IPS-20b (cell line): ENCODE results near the gene TMEM9B.

Experiments
- H3K27ac ChIP-seq: one replicate; pipeline ENCODE4 v1.5.1; 2013; ENCODE audit warnings: low read length
- H3K27me3 ChIP-seq: 2 replicates; pipeline ENCODE4 v1.6.1; 2013; ENCODE audit warnings: mild to moderate bottlenecking, low read length, inconsistent platforms; ENCODE audit not compliant: insufficient read depth
- H3K36me3 ChIP-seq: 2 replicates; pipeline ENCODE4 v1.6.1; 2013; ENCODE audit warnings: low read depth, mild to moderate bottlenecking, inconsistent platforms, low read length, moderate library complexity; ENCODE audit not compliant: insufficient read depth
- H3K4me1 ChIP-seq: 2 replicates; pipeline ENCODE4 v1.6.1; 2013; ENCODE audit warnings: mild to moderate bottlenecking, control low read depth, inconsistent platforms, low read length, moderate library complexity; ENCODE audit not compliant: insufficient read depth
- H3K4me3 ChIP-seq: 2 replicates; pipeline ENCODE4 v1.5.1; 2013; ENCODE audit warnings: mild to moderate bottlenecking, low read length, inconsistent platforms
- H3K9ac ChIP-seq: 2 replicates; pipeline ENCODE4 v1.6.1; 2013; ENCODE audit warnings: low read depth, mild to moderate bottlenecking, inconsistent platforms, low read length, moderate library complexity
- H3K9me3 ChIP-seq: 2 replicates; pipeline ENCODE4 v1.6.1; 2013; ENCODE audit warnings: mild to moderate bottlenecking, low read depth, low read length, inconsistent platforms; ENCODE audit not compliant: insufficient read depth

Gene TMEM9B

GRCh38 chr11:8971196-8971923, 7.1 kb upstream of the TMEM9B start:
- no peak overlapping the region for H3K9ac ChIP-seq
- H3K9me3 ChIP-seq: no peaks in the 10 kb centered on the region
- no peaks in the 10 kb centered on the region for H3K4me1 ChIP-seq
- H3K4me3 ChIP-seq: no peak overlapping the region
- no peak overlapping the region for H3K27ac ChIP-seq
- H3K27me3 ChIP-seq: no peaks in the 10 kb centered on the region
- no peaks in the 10 kb centered on the region for H3K36me3 ChIP-seq

- H3K9ac ChIP-seq: no peak overlapping the region
- H3K27ac ChIP-seq: no peak overlapping the region
- H3K9me3 ChIP-seq: no peaks in the 10 kb centered on the region
- H3K36me3 ChIP-seq: no peaks in the 10 kb centered on the region
- no peaks in the 10 kb centered on the region for H3K27me3 ChIP-seq
- no peak overlapping the region for H3K4me3 ChIP-seq
- peaks cover 6% of the 10 kb centered on the region for H3K4me1 ChIP-seq
These were observed 2.9 kb upstream of the TMEM9B start for GRCh38 chr11:8967184-8967583.

GRCh38 chr11:8963569-8964323, 496 bp downstream of the TMEM9B start:
- Histone ChIP-seq H3K27me3 (no peaks in the 10 kb centered on the region), H3K9ac (peak overlapping the region; percentile 93; the same call in 1 of the 2 replicates), H3K27ac (no peak overlapping the region)

GRCh38 chr11:8962841-8963240, 1.4 kb downstream of the TMEM9B start:
- H3K9me3 ChIP-seq: no peaks in the 10 kb centered on the region
- no peak overlapping the region for H3K27ac ChIP-seq
- H3K36me3 ChIP-seq: no peaks in the 10 kb centered on the region
- H3K4me1 ChIP-seq: peaks cover 6% of the 10 kb centered on the region
- peak overlapping the region; percentile 79 for H3K4me3 ChIP-seq
- no peaks in the 10 kb centered on the region for H3K27me3 ChIP-seq
- no peak overlapping the region for H3K9ac ChIP-seq

More at GRCh38 chr11:8963569-8964323, 496 bp downstream of the TMEM9B start:
- H3K4me1 ChIP-seq: peaks cover 6% of the 10 kb centered on the region
- H3K9me3 ChIP-seq: no peaks in the 10 kb centered on the region
- no peaks in the 10 kb centered on the region for H3K36me3 ChIP-seq
- H3K4me3 ChIP-seq: peak overlapping the region; percentile 79

GRCh38 chr11:8961401-8961800, 2.8 kb downstream of the TMEM9B start:
- H3K4me3 ChIP-seq: no peak overlapping the region
- peaks cover 6% of the 10 kb centered on the region for H3K4me1 ChIP-seq
- no peaks in the 10 kb centered on the region for H3K9me3 ChIP-seq
- H3K9ac ChIP-seq: no peak overlapping the region
- H3K36me3 ChIP-seq: no peaks in the 10 kb centered on the region
- no peak overlapping the region for H3K27ac ChIP-seq
- no peaks in the 10 kb centered on the region for H3K27me3 ChIP-seq

- Histone ChIP-seq H3K9ac (no peak overlapping the region), H3K27me3 (no peaks in the 10 kb centered on the region), H3K9me3 (no peaks in the 10 kb centered on the region; the same call in 1 of the 2 replicates), H3K4me1 (peaks cover 6% of the 10 kb centered on the region), H3K4me3 (no peak overlapping the region), H3K36me3 (peaks cover 9% of the 10 kb centered on the region; the same call in 1 of the 2 replicates), H3K27ac (no peak overlapping the region)
These were observed 4.6 kb downstream of the TMEM9B start for GRCh38 chr11:8959546-8960166.

GRCh38 chr11:8956860-8957259, 7.4 kb downstream of the TMEM9B start:
- Histone ChIP-seq H3K9me3 (no peaks in the 10 kb centered on the region; the same call in 1 of the 2 replicates), H3K4me1 (no peaks in the 10 kb centered on the region; the same call in 1 of the 2 replicates), H3K9ac (no peak overlapping the region), H3K27me3 (no peaks in the 10 kb centered on the region), H3K4me3 (no peak overlapping the region), H3K36me3 (peaks cover 14% of the 10 kb centered on the region; the same call in 1 of the 2 replicates), H3K27ac (no peak overlapping the region)

GRCh38 chr11:8948886-8949285, 15.4 kb downstream of the TMEM9B start:
- peaks cover 11% of the 10 kb centered on the region; the same call in 1 of the 2 replicates for H3K36me3 ChIP-seq

GRCh38 chr11:8947230-8947943, 16.9 kb downstream of the TMEM9B start:
- Histone ChIP-seq H3K9ac (no peak overlapping the region), H3K4me3 (no peak overlapping the region), H3K4me1 (no peaks in the 10 kb centered on the region), H3K27ac (no peak overlapping the region), H3K36me3 (peaks cover 11% of the 10 kb centered on the region; the same call in 1 of the 2 replicates), H3K9me3 (no peaks in the 10 kb centered on the region), H3K27me3 (no peaks in the 10 kb centered on the region)

More at GRCh38 chr11:8948886-8949285, 15.4 kb downstream of the TMEM9B start:
- no peaks in the 10 kb centered on the region for H3K27me3 ChIP-seq
- no peaks in the 10 kb centered on the region for H3K9me3 ChIP-seq
- H3K27ac ChIP-seq: no peak overlapping the region
- no peak overlapping the region for H3K9ac ChIP-seq
- no peak overlapping the region for H3K4me3 ChIP-seq
- H3K4me1 ChIP-seq: no peaks in the 10 kb centered on the region

- Histone ChIP-seq H3K27ac (no peak within 1 kb of the TSS), H3K4me3 (no peak within 1 kb of the TSS), H3K4me1 (no peaks in the 10 kb centered on the region), H3K27me3 (no peaks in the 10 kb centered on the region), H3K36me3 (no peaks in the 10 kb centered on the region), H3K9me3 (no peaks in the 10 kb centered on the region), H3K9ac (no peak within 1 kb of the TSS)
These were observed 21.6 kb downstream of the TMEM9B start, which contains the start of gene ASCL3 for GRCh38 chr11:8942518-8943066. Gene ASCL3 (minus strand): TSS chr11:8943016. CDS start chr11:8938161, 4,855 bp downstream.
